GM18511 (cell line): ENCODE results near the gene RAB23.

ENCODE experiments used
- ATAC-seq: cut with Tn5 transposase; IDR thresholded peaks from one replicate; pipeline ENCODE4 v1.9.1; 2021; ENCODE audit warnings: mild to moderate bottlenecking, moderate library complexity; ENCODE audit not compliant: unreplicated experiment

Gene RAB23

DNA sequence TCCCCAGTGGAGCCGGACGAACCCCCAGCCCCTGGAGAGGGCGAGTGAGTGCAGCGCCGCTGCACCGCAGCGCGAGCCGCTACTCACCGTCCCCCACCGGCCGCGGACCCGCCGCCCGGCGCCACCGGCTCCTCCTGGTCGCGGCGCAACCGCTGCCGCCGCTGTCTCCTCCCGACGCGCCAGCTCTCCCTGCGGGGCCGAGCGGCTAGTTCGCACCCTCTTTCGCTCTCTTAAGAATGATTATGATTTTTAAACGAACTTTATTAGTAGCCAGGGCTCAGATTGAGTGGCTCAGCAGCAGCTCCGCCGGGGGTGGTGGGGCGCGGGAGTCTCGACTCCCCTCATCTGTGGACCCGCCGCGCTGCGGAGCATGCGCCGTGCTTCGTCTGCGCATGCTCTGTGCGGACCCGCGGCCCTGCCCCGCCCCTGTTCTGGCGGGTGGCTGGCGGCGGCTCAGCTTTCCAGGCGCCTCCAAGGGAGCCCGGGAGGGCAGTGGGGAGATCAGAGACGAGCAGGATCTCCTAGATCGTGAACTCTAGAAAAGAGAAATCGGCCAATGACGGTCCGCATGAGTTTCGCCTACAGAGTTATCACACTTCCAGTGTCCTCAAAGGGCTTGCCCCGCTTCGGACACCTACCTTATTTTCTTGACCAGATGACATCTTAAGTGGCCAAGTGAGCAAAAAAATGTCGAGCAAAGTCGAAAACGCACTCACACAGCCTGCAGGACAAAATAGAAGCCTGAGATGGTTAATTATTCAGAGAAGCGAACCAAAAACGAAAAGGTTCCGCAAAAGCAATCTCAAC lies at the start of gene RAB23:
Gene RAB23, minus strand, starts transcription at position 372 of the 807 bp plus-strand sequence. CDS start 11,927 bp downstream, outside the sequence.
- ATAC-seq: peak; percentile 79

DNA sequence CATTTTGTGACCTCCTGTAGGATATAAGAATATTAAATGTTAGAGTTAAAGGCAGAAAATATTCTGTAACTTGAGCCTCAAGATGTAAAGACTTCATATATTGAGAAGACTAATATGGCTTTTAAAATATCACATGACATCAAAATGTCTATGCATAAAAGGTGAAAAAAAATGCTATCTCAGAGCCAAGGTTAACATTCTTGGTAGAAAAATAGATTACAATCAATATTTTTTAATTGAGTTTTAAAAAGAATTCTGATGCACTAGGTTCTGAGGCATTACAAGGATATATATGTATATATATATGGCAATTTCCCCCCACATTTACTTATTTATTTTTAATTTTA lies 46.2 kb upstream of the RAB23 start:
- no peak for ATAC-seq

DNA sequence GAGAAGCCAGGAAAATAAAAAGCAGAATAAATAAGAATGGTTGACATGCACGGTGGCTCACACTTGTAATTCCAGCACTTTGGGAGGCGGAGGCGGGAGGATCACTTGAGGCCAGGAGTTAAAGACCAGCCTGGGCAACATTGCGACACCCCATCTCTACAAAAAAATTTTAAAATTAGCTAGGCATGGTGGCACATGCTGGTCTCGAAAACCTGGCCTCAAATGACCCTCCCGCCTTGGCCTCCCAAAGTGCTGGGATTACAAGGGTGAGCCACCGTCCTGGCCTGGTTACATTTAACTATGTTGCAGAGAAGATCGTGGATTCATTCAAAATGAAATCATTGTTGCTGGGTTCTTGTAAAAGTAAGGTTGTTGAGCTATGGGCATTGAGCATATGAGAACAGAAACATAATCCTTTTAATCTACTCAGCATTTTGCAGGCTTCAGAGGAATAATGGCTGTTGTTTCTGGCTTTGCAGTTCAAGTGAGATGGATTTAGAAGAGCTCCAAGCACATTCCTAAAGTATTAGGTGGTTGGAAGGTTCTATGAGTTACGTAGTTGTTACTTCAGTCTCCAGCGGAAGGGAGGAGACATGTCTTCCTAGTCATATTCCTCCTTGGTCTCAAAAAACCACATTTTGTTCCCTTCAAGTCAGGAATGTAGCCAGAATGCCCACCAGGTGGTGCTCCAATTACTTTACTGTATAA lies 45.6 kb upstream of the RAB23 start:
- no peak for ATAC-seq

DNA sequence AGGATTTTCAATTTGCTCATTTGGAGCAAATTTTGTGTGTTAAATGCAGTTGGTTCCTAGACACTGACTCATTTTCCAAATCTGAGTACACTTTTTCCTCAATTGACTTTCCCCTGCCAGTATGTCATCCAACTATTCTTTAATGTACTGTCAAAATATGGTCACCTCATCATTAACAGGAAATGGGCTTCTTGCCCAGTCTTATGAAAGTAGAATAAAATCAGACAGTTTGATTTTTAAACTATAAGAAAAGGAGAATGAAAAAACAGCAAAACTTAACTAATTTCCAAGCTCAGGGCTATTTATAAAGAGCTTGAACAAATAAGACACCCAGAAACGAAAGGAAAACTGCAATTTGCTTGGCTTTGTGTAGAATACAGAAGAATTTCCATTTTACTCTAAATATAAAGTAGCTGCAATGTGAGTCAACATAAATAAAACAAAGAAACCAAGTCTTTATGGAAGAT lies 43.7 kb upstream of the RAB23 start:
- ATAC-seq: no peak

DNA sequence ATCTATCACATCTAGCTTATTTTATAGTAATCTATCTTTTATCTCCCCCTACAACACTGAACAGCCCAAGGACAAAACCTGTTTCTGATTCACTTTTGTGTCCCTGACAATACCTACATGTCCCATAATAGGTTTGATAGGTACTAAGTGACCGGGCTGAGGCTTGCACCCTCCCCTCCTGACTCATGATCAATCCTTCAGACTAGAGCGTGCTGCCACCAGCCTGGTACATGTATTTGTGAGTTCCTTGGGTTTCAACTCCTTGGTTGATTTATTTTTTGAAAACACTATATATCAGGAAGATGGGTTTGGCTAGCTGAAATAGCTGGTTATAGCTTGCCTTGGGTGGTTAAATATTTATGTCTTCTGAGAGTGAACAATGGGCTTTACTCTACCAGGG lies 41.6 kb upstream of the RAB23 start:
- ATAC-seq: no peak

DNA sequence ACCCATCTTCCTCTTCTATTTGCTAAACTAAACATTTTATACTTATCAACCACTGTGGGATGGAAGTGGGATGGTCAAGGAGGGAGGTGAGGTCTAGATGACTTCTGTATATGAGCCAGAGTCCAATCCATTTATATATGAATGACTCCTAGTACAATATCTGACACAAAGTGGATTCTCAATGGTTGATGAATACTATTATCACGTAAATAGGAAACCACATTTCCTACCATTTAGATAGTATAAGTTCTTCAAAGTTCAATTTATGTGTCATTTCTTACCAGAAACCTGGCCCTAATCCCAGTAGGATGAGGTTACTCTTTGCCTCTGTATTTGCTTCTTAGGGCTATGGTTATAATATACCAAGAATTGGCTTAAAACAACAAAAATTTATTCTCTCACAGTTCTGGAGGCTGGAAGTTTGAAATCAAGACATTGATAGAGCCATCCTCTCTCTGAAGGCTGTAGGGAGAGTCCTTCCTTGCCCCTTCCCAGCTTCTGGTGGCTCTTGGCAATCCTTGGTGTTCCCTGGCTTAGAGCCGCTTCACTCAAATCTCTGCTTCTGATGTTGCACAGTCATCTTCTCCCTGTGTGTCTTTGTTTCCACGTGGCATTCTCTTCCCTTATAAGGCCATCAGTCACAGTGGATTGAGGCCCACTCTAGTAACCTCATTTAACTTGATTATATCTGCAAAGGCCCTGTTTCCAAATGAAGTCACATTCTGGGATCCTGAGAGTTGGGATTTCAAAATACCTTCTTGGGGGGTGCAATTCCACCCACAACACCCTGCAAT lies 41.0 kb upstream of the RAB23 start:
- ATAC-seq: no peak

DNA sequence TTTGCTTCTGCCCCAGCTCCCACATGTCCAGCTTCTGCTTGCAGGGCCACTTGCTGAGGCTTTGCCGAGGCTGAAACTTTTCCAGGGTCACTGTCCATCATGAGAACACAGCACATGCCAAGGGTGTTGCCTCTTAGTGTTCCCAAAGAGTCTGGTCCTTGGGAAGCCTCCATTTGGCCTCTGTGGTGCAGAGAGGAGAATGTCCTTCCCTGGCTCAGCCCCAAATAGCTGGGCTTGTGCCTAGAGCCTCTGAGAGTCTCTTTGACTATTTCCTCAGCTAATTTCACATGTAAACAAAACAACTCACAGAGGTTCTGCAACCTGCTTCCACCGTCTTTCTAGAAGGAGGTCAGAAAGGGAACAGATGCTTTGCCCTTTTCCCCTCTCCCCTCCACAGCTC lies 40.4 kb upstream of the RAB23 start:
- no peak for ATAC-seq

DNA sequence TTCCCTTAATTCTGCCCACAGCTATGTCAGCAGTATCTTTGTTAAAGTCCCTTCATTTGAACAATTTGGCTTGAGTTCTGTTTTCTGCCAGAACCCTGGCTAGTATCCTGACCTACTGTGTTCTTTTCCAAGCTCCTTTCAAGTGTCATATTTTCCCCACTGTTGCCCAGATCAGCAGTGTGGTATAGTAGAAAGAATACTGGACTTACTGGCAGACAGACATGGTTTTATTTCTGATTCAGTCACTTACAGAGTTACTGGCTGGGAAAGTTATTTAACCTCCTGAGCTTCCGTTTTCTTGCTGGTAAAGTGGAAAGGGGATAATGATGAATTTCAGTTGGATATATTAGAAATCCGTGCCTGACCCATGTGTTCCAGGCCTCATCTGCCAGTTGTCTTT lies 39.8 kb upstream of the RAB23 start:
- ATAC-seq: no peak

DNA sequence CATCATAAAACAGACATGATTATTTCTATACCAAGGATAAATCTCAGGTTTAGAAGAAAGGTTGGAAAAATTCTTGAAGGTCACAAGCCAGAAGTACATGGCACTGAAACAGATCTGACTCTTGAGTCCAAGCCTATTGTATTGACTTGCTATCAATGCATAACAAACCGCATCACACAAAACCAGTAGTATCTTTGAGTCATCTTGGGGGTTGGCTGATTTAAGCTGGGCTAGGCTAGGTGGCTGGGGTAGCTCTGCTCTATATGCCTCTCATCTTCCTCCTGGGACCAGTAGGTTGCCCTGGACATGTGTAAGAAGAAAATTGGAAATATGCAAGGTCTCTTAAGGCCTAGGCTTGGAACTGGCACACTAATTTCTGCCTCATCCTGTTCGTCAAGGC lies 37.0 kb upstream of the RAB23 start:
- ATAC-seq: no peak

DNA sequence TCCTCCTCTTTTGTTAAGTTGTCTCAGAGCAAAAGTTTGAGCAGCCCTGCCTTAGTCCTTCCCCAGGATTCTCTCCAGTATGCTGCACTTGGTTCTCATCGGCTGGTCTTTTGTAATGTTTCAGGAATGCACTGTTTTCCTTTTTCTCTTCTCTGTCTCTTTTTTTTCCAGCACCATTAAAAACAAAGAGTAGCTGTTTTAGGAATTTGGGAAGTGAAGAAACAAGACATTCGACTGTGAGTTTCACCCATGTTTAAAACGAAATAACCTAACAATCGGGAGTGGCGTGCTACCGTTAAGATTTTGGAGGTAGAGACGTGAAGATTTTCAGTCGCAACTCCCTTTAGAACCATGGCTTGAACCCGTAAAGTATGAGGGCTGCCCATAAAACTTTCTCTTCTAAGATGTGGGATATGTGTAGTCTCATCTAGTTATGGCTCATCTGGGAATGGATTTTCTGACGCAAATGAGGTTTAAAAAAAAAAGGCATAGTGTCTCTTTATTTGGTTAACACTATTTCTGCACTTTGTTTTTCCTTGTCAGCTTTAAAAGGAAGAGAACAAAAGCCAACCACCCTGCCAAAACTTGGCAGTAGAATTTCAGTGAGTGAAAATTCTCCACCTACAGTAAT lies 35.9 kb upstream of the RAB23 start:
- ATAC-seq: no peak

DNA sequence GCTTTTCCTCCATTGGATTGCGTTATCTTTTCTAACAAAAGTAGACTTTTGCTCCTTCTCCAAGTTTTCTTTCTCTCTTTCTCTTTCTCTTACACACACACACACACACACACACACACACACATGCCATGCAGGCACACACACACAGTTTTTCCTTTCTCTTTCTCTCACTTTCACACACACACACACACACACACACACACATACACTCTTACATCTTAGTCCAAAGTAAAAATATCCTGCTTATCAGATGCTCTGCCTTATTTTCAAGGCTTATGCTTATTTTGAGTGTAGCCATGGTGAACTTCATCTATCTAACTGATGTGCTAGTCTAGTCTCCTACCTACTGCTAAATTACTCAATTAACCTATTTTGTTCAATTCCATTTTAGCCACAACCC lies 34.4 kb upstream of the RAB23 start:
- no peak for ATAC-seq

DNA sequence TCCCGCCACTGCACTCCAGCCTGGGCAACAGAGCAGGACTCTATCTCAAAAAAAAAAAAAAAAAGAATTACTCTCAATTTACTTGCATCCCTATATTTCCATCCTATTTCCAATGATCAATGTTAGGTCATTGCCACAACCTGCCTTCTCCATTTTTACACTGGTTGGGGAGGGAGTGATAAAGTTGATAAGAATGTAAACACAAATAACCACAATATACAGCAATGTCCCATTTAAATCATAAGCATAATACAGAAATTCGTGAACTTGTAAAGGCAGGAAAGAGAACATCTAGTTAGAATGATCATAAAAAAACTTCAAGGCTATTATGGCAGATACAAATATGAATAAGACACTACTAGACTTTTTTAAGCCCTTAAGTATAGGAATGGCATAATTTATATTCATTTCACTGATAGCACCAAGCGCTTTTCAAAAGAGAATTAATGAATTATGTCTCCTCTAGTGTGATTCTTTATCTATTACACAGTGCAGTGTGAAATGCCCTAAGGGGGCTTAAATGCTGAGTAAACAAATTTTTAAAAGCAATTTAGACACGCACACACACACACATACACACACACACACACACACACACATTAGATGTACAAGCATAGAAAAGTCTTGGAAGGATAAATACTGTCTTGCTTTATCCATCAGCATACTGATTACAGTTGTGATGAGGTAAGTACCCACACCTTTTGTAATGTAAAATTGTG lies 33.5 kb upstream of the RAB23 start:
- ATAC-seq: no peak

DNA sequence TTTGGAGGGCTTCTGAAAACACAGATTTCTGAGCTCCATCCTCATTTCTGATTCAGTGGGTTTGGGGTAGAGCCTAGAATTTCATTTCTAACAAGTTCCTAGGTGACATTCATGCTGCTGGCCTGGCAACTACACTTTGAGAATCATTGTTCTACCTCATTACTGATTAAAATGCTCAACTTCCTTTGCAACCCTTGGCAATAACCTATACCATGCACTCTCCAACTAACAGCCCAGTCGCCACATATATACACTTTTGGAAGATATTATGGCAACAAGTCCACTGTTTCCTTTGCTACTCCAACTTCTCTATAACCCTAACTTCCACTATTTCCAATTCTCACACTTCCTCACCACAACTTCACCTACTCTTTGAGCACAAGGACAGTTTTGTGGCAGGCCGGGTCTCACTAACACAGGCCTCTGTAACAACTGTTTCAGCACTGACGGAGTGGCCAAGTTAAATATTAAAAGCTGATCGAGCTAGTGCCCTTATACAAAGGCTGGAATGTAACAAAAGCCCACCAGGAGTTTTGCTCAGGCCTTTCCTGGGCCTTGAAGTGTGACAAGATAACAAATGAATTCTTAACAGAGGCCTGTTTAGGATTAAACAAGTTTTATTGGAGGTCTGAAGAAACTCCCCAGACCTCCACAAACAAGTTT lies 32.1 kb upstream of the RAB23 start:
- ATAC-seq: no peak

DNA sequence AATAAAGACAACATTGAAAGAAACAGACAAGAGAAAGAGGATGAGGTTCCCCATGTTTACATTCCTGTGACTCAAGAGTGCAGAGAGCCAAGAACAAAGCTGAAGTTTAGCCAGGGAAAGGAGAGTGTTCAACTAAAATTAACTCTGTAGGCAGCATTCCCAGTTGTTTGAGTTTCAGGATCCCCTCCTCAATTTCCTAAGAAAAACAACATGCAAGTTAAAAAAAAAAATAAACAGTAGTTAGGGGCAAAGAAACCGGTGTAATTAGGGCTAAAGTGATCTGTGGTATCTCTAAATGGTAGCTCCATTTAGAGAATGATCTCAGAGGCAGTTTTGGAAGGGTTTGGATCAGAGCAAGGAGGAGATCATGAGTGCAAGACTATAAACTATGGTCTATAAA lies 30.9 kb upstream of the RAB23 start:
- ATAC-seq: no peak

DNA sequence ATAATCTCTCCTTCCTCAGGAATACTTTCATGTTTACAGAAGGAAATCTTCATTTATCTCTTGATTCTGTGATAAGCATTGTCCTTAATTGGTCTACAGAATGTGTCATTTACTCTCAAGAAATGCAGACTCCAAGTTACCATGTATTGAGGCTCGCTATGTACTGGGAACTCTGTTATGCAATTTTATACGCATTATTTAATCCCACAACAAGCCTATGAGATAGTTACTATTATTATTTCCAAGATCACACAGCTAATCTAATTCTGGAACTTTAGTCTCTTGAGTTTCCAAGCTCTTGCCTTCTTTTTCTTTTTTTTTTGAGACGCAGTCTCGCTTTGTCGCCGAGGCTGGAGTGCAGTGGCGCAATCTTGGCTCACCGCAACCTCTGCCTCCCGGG lies 30.0 kb upstream of the RAB23 start:
- ATAC-seq: no peak

DNA sequence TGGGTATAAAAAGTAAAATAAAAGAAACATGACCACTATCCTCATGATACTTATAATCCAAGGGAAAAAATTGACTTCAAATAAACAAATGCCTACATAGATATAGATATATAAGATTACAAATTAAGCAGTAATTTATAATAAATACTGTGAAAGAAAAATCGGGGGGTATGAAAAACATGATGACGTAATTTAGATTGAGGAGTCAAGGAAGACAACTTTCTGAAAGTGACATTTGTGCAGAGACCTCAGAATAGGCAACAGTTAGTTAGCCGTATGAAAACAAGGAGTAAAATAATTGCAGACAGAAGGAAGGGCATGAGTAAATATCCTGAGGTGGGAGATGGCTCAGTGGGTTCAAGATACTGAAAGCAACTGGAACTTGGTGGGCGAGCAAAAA lies 28.2 kb upstream of the RAB23 start:
- ATAC-seq: no peak

DNA sequence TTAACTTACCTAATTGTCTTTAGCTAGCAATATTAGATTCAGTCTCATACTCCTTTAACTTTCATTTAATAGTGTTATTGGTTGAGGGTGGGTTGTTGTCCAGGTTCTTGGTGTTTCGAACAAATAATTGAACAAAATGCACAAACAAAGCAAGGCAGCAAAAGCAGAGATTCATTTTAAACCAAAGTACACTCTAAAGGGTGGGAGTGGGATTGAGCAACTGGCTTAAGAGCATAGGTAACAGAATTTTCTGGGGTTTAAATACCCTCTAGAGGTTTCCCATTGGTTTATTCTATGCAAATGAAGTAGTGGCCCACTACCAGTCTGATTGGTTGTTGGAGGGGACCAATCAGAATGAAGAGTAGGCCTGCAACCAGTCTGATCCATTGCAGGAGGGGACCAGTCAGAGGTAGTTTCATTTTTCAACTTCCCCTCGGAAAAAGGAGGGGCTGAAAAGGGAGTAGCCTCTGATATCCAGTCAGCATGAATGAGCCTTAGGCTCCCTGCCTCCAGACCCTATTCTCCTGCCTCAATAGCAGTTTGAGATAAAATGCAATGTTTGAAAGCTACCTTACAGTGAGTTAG lies 26.3 kb upstream of the RAB23 start:
- no peak for ATAC-seq

DNA sequence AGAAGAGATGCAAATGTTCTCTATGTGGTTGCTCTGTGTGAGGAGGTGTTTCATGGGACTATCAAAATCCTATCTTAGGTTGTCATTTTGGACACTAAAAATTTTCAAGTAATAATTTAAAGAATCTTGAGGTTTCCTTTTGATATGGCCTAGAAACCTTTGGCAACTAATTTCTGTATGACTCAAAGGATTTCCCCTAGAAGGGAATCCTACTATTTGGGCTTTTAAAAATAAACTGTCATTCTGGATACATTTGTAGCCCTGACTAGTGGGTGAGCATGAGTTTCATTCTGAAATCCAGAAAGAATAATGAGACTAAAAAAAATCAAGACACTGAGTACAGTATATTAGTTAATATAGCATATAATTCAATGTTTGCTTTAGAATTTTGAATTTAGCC lies 25.5 kb upstream of the RAB23 start:
- no peak for ATAC-seq

DNA sequence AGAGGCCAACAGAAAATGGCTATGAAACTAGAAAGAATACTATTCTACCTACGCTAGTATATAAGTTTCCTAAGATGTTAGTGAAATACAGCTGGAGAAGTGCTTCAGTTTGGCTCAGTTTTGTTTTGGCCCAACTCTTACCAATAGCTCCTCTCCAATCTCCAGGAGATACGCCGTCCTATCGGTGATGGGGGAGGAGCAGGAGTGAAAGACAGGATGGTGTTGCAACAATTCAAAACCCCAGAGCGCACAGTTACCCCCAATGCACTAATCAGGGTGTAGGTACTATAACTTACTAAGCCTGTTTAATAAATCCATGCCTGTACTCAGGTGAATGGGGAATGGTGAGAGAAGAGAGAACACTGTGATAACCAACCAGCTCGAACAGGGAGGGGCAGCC lies 24.2 kb upstream of the RAB23 start:
- no peak for ATAC-seq

DNA sequence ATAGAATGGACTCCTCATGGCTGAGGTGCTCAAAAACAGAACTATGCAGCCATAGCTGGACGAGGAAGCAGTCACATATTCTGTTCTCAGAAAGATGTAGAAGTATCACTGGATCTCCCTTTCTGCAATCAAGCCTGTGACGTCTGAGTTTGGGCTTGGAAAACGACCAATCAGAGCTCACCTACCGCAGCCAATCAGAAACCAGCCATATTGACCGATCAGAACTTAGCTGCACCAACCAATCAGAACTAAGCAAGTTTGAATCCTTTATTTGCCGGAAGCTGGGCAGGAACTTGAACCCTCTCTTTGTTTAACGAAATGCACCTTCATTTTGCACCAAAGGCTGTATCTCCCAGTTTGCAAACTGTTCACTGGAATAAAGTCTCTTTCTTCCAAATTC lies 21.8 kb upstream of the RAB23 start:
- ATAC-seq: no peak
